CD4-positive, alpha-beta T cell treated with Interleukin-17A for 4 hours (primary cell): ENCODE results near the gene CAMTA1.

Source experiments
- DNase-seq: peaks from one replicate; pipeline ENCODE4 v3.0.0-alpha.2; 2020; ENCODE audit warnings: mixed read lengths

Gene CAMTA1

DNA sequence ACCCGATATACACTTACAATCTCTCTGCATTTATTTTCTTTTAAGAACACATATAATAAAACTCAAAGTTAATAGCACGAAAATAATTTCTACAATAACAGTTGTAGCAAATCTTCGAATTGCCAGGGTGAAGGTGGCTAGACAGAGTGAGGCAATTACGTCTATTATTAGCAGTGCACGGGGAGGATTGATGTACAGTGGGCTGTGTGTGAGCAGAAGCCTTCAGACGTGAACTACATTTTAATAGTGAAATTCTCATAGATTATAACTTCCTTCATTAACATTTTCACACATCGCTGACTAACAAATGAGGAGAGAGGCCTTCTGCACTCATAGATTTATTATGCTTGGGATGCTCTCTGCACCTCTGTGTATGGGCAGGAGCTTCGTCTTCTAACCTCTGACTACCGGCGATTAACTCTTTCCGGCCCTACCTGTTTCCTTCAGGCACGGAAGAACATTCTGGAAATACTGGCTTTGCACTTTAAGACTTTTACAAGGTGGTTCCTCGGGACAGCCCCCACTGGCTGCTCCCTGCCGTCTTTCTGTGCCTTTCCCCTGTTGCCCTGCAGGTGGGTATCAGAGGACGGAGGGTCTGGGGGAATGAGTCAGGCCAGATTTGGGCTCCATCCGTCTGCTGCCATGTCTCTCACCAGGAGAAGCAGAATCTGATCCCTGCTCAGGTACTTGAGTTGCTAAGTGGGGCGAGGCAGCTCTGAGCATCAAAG lies 200.5 kb downstream of the CAMTA1 start:
- DNase-seq: no peak

DNA sequence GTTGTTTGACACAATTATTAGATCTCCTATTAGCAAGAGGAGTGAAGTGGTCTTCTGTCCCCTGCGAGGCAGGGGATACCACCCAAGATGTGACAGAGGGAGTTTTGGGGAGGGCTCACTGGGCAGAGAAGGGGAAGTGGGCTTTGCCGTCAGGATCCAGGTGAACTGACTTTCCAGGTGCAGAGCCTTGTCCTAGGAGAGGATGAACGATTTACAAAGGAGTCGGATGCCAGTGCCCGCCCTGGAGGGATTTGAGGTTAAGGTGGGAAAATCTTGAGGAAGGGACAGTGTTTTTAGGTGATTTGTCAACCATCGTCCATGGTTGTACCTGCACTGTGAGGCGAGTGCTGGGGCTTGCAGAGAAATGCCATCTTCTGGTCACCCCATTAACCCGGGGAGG lies 201.0 kb downstream of the CAMTA1 start:
- no peak for DNase-seq

DNA sequence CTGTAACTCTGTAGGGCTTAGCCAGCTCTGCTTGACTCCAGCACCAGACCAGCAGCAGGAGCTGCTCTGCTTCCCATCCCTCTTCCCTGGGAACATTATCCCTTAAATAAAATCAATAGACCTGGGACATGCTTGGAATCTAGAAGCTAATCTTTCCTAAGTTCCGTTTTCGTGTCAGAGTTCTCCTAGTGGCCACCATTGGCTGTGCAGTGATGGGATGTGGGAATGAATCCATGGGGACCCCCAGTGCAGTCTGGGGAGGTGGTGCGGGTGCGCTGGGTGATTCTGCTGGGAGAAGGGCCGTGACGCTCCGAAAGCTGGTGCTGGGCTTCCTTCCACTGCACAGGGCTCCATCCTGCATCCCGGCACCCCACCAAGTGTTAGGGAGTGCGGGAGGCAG lies 202.7 kb downstream of the CAMTA1 start:
- no peak for DNase-seq

DNA sequence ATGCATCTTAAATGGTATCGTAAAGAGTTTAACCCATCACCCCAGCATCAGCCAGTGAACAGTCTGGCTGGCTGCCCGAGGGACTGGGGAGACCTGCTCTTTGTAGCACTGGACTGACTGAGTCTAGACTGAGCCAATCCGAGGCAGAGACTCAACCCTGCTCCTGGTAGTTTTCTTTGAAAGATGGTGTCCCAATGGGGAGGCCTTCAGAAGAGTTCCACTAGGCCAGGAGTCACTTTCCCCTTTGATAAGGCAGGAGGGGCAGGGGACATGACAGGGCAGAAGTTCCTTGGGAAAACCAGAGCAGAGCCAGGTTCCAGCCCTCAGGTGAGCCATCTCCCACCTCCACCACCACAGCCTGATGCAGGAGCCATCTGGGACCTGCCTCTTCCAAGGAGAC lies 203.5 kb downstream of the CAMTA1 start:
- DNase-seq: no peak

DNA sequence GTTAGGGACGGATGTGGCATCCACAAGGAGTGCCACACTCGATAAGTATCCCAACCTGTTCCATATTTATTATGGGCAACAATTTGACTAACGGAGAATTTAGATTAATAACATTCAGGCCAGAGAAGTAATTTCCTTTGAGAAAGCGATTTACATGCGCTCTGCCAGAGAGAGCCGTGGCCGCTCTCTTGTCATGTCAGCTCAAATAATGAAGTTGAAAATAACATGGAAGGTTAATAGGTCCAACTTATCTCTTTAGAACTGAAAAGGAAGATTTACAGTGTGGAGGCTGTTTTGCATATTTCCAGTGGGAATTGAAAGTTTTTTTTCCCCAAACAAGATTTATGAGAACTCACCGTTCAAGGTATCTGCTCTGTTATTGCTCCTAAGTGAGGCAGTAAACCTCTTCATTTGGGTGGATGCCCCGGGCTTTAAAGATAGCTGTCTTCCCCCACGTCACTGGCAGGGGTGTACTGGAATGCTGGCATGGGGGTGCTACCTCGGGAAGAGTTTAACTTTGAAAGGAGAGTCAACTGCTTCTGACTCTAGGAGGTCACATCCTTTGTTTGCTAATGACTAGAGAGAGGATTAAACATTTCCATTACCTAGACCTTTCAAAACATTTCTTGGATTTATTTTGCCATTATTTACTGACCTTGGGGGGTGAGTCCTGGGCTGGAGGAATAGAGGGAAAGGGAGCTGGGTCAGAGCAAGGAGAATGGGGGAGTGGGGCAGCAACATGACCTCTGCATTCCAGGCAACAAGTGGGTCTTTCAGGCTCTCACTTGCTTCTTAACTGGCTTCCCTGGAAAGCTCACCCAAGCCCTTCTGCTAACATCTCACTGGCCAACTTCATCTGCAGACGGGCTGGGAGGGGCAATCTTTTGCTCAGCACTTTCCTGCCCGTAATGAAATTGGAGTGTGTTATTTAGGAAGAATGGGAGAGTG lies 204.2 kb downstream of the CAMTA1 start:
- no peak for DNase-seq

DNA sequence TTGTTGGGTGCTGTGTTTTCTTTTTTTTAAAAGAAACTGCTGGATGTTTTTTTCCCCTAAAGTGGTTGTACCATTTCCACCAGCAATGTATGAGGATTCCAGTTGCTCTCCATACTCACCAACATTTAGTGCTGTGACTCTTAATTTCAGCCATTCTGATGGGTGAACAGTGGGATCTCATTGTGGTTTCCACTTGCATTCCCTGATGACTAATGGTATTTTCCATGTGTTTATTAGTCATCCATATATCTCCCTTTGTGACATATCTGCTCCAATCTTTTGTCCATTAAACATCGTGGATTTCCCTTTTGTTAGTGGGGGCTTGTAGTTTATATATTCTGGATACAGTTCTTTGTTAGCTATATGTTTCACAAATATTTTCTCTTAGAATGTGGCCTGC lies 206.0 kb downstream of the CAMTA1 start:
- no peak for DNase-seq

DNA sequence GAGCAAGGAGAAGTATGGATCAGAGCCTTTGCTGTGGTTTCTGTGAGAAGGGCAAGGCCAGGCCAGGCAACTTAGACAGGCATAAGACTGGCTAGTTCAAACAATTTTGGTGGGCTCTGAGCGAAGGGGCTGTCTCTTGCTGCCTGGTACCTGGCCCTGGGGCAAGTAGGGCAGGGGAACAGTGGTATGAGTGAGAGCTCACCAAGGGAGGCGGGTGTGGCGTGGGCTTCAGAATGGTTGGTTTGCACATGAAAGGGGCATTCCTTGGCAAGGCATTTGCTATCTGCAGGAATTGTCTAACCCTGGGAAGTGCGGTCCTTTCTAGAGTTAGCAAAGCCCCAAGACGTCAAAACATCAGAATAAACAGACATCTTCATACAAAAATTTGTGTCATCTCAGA lies 210.5 kb downstream of the CAMTA1 start:
- no peak for DNase-seq

DNA sequence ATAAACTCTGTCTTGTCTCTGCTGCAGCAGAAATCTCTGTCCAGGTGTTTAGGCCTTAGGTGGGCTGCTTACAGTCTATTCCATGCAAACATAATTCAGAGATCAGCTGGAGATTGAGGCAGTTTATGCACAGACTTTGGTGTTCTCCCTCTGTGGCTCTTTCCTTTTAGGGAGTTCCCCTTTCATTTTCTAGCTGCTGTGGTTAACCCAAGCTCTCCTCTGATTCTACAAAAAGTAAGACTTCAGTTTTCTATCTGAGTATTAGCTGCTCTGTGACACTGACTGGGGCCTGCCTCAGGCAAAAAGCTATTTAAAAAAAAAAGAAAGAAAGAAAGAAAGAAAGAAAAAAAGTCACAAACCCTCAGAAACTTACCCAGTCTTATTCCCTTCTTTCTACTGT lies 211.1 kb downstream of the CAMTA1 start:
- no peak for DNase-seq

DNA sequence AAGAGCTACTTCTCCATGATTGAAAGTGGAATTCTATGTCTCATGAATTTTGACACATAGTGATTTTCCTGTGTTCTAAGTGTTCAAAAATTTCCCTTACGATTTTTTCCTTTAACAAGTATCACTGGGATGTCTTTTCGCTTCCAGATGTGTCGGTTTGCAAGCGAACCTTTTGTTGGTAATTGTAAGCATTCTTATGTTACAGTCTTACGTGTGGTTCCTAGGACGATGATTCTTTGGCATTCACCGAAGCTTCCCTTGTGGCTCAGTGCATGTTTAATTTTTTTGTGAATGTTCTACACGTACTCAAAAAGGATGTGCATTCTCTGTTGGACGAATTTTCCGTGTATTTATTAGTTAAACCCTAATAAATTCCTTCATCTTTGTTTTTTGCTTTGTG lies 211.6 kb downstream of the CAMTA1 start:
- DNase-seq: no peak

DNA sequence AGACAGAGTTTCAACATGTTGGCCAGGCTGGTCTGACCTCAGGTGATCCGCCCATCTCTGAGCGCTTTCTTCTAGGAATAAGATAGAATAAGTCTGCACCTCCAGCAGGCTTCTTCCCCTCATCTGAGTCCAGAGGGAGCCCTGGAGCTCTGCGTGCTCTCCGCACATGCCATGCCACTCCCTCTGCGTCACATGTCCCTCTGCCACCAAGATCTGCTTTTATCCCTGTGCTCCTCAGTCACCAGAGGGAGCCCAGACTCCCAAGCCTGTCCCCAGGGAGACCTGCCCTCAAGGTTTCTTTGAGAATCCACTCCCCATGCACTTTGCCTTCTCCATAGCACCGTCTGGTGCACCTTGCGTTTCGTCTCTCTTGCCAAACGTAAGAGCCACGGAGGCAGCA lies 213.0 kb downstream of the CAMTA1 start:
- no peak for DNase-seq

DNA sequence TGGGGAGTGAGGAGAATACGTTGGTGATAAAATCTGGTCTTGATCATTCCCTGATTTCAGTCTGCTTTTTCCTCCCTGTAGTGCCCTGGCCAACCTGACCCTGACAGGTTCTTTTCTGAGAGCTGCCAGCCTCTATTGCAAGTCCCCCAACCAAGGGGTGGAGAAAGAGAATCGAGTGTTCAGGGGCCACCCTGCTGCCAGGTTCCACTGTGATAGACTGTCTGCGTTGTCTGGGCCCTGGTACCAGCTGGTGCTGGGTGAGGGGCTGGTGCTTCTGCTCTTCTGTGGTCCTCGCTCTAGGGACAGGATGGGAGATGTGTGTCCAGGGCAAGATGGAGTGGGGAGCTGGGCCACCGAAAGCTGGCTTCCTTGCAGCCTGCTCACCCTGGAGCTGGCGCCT lies 214.6 kb downstream of the CAMTA1 start:
- DNase-seq: no peak

DNA sequence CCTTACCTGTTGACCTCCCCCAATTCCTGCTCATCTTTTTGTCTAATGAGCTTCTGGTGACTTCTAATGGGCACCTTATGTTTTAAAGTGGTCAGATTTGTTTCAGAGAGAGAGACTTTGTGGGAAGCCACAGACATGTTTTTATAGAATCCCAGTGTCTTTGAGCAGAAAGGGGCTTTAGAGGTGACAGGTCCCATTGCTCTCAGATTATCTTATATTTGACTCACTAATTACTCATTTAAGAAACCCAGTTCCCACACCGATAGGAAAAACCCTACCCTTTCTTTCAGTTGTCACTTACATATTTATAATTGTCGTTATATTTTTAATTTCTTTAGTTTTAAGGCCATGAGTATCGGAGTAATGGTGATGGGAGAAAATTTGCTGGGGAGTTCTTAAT lies 215.5 kb downstream of the CAMTA1 start:
- DNase-seq: no peak

DNA sequence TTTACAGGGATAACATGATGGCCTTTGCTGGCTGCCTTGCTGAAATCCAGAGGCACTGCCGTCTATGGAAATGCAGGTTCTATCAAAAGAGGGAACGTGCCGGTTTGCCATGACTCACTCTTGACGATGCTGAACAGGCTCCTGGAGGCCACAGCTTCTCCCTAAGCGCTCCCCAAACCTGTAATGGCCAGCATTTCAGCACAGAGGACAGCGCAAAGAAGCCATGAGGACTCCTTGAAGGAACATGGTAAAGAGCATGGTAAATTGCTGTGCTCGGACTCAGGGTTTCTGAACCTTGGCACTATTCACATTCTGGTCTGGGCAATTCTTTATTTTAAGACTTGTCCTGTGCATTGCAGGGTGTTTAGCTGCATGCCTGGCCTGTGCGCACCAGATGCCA lies 217.5 kb downstream of the CAMTA1 start:
- no peak for DNase-seq

DNA sequence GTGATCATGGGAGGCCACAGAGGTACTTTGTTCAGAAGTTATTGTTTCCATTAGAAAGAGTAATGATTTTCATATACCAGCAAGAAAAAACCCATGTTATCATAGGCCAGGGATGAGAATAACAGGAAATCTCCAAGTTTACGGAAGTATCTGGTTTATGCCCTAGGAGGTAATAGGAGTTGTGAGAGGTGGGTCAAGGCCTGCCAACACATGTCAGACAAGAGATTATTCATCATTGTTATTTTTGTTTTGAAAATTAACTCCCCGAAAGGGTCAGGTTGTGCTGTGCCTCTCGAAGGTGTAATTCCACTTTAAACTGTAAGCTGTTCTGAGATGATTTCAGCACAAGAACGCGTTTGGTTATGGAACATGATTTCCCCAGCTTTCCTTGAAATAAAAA lies 218.4 kb downstream of the CAMTA1 start:
- no peak for DNase-seq

DNA sequence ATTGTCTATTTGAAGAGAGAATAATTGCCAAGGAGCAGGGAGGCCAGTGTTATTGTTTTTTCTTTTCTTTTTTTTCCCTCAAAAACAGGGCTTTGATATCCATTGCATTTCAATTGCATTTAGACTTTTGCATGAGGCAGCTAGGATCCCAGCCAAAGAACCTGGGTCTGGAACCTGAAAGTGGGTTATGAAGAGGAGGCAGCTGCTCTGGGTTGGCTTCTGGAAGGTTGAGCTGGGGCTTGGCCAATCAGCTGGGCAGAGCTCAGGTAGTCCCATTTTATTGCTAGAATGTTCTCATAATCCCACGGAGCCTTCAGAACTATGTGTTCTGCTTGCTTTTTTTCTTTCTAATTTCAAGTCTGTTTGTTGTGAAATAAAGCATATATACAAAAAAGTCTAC lies 218.9 kb downstream of the CAMTA1 start:
- DNase-seq: no peak

DNA sequence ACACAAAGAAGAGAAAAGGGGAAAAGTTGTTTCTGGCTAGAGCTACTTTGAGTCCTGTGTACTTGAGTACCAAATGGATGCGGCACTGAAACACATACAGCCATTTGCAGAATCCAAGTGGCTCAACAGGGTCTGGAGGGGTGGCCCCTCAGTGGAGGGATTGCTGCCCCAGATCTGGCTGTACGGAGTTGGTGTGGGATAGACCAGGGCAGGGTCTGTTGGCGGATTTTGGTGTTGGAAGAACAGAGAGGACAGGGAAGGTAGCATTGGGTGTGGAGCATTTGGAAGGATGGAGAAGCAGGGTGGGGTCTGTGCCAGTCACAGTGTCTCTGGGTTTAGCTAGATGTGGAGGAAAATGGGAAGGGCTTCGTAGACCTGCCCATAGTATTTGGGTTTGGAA lies 220.5 kb downstream of the CAMTA1 start:
- DNase-seq: no peak

DNA sequence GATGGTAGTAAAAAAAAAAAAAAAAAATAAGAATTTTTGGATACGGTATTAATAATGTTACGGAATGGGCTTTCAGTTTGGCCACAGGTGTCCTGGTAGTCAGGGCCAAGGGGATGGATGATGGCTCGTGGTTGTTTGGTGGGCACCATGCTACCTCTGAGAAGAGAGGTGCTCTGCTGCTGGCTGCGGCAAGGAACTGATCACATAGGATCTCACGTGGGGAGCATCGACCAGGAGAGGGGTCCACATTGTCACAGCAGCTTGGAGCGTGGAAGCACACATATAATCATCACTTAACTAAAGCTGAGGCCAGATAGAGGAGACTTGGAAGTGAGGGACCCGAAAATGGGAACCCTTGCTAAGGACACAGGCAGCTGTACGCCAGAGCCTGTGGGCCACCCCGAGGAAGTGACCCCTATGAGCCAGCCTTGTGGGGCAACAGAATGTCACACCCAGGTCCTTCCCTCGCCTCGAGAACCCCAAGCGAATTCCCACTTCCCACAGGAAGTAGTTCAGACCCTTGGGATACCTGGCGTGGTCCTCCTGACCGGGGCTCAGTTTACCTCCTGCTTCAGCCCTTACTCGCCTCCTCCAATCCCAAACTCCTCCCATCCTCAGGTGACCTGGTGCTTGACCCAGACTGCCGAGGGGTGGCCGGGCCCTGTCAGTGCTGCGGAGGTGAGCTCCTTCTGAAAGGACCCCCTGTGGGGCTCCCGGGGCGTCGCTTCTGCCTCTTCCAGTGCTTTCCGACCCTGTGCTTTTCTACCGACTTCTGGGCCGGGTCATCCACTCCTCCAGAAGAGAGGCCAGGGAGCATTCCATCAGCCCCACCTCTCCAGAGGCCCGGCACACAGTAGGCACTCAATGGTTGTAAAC lies 222.0 kb downstream of the CAMTA1 start:
- DNase-seq: no peak

DNA sequence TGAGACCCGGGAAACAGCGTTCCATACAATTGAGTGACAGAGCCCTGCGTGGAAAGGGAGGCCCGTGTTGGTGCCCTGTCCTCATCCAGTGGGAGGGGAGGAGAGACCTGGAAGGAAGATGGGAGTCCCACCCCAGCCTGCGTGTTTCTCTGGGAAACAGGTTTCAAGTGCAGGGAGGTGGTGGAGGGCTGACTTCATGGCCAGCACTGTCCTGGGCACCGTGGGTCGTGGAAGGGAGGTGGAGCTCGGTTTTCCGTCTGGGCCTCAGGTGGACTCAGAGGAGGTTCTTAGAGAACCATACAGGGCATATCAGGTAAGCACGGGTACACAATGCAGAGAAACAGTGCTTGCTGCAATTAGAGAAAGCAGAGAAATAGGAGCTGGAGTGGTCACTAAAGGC lies 222.6 kb downstream of the CAMTA1 start:
- DNase-seq: no peak

DNA sequence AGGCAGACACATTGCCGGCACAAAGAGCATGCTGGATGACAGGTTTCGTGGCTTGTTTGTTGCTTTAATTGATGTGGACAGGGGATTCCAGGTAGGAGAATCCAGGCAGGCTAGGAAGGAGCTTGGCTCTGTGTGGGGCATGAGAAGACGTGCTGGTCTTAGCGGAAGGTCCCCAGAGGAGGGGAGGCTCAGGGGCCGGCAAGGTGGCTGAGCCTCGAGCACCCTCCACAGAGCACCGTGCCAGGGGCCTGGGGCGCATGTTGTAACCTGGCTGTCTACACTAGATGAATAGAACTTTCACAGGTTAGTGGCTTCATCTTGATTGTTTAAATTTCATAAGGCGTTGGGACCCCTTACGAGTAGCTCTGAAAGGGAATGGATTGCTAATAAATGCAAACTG lies 223.1 kb downstream of the CAMTA1 start:
- no peak for DNase-seq

DNA sequence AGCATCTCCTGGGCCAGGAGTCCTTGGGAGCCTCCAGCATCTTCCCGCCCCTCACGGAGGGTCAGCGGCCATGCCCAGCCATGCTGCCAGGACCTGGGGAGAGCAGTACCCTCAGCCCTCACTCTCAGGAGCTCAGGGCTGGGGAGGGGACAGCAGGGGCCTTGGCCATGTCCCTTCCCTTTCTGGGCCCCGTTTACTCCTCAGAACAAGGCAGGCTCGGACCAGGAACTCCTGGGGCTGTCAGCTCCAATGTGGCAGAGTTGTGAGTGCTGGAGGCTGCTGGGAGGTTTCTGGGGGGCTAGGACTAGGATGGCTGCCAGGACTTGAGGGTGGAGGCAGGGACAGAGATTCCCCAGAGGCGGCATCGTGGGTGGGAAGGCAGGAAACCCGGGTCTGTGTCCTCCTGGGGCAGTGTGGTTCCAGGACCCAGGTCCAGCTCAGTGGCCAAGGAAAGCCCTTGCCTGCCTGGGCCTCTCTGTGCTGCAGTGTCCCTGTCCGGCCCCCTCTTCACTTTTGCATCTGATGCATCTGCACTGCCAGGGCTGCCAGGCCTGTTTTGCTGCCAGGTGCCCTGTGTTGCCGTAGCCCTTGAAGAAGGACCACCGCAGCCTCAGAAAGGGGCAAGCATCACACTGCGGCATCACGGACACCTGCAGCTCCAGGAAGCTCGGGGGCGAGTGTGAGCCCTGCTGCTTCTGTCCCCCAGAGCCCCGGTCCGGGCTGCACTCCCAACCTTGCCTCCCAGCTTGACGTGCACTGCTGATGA lies 223.9 kb downstream of the CAMTA1 start:
- DNase-seq: no peak

DNA sequence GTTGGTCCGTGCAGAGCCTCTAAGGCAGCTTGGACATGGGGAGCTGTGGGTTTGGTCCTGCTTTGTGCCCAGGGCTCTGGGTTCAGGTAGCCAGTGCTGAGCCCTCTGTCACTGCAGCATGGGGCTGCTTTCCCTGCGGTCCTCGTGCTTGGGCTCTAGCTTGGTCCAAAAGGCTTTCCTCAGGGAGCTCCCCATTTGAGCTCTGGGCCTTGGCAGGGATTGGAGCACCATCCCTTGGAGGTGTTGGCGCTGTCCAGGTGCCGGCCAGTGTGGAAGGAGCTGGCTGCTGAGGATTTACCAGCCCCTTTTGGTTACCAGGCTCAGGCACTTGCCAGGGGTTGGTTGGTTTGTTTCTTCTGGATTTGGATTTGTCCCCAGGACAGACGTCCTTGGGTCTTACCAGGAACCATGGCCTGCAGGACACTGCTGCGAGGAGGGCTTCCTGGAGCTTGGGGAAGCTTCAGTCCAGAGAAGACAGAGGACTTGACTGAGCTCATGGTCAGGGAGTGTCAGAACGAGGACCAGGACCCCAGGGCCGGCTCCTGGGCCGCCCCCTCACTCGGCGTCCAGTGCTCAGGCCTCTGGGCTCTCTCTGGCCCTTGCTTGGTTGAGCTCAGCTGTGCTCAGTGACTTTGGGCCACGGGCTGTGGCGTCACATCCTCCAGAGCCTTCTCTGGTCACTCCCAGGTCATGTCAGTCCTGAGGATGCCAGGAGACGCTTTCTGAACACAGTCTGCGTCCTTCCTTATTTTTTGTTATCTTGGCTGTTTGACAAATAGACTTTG lies 224.7 kb downstream of the CAMTA1 start:
- DNase-seq: no peak
